Pancreas (tissue), 10 donors: ENCODE measurements around the gene ESR1. TPM values are rescaled to one million over a fixed set of nuclear protein-coding genes. Genes with fewer than 3 reads are reported as not detected.

Source experiments
- ATAC-seq, 4 donors: fragments of 200-7000 bp; cut with Tn5 transposase; one replicate each; pipeline versions ENCODE4 v1.8.0 to v1.9.1; 2020; ENCODE audit warnings: mild to moderate bottlenecking in 4 of 4, moderate library complexity in 4 of 4
- DNase-seq, 6 donors: peaks; one replicate each; pipeline ENCODE4 v3.0.0-alpha.2; 2020
- FAIRE-seq: peaks from 2 replicates; lab custom pipeline; 2012; peaks lifted over from hg19 to GRCh38; lab: Jason Lieb, UNC
- H3K27ac ChIP-seq, 4 donors: fragments of 200-600 bp; sonication (generic); 1 replicate in 3 of 4; 2 replicates in 1 of 4; pipeline versions ENCODE4 v1.5.0 to v1.8.0; 2020
- H3K27me3 ChIP-seq, 4 donors: fragments of 200-600 bp; one replicate each; pipeline ENCODE4 v1.8.0; 2021
- H3K36me3 ChIP-seq, 3 donors: fragments of 200-600 bp; sonication (generic) in 1 of 3; one replicate each; pipeline versions ENCODE4 v1.5.0 to v1.8.0; 2020 to 2021
- H3K4me1 ChIP-seq, 3 donors: fragments of 200-600 bp; one replicate each; pipeline ENCODE4 v1.8.0; 2021
- H3K4me3 ChIP-seq, 4 donors: fragments of 200-600 bp; sonication (generic) in 2 of 4; one replicate each; pipeline versions ENCODE4 v1.5.0 to v1.8.0; 2020 to 2021
- H3K9me3 ChIP-seq, 4 donors: fragments of 200-600 bp; one replicate each; pipeline ENCODE4 v1.8.0; 2021
- CTCF ChIP-seq, 4 donors: fragments of 200-600 bp; sonication (generic) in 3 of 4; IDR thresholded peaks; one replicate each; pipeline versions ENCODE4 v1.5.0 to v1.8.0; 2021; ENCODE audit warnings: antibody characterized with exemption in 4 of 4
- WGBS, 2 donors: extraction: QIAGEN DNeasy Blood & Tissue Kit; methylation state at CpG; one replicate each; pipeline ENCODE4 v1.1.7; 2013; 5-methylcytosine and 5-hydroxymethylcytosine counted together
- intact Hi-C, 3 donors: fragments of 100-400 bp; cut with DNase I; formaldehyde crosslinking; loops; one replicate each; pipeline versions ENCODE4 v1.11.1 to v1.14.2; 2022
- polyA plus RNA-seq, 2 donors: library from polyadenylated mRNA; stranded (reverse); fragments of 200-250 nt; gene quantifications; one replicate each; pipeline ENCODE4 v1.2.3, GENCODE V29; 2013
- total RNA-seq, 6 donors: library from RNA; stranded (reverse); fragmentation: NEBNext Ultra II Directional in 4 of 6; extraction: Animal tissue kit (Norgen Biotek cat#: 25700) in 4 of 6; gene quantifications; one replicate each; pipeline versions ENCODE4 v1.2.1 to v1.2.4, GENCODE V29; 2021 to 2023
- donor health status: healthy with polysubstance abuse.
- donor health status: DM: no; HTN: no; CAD: no; lungs with moderate emphysema.
- donor health status: DM: no; HTN: no; CAD: no.
- donor health status: control.
- donor health status: control.
- donor health status: Bipolar disorder and iron deficiency.
- donor health status: DM: yes; HTN: yes; CAD: no.
- donor health status: DM: no; HTN: no; CAD: no.
- donor health status: DM: no; HTN: no; CAD: no.
- donor health status: DM: yes; HTN: yes; CAD: no.

Gene ESR1
- total and polyA plus RNA-seq, 8 donors: 0.19 to 1.0 (median 0.41) TPM

DNA sequence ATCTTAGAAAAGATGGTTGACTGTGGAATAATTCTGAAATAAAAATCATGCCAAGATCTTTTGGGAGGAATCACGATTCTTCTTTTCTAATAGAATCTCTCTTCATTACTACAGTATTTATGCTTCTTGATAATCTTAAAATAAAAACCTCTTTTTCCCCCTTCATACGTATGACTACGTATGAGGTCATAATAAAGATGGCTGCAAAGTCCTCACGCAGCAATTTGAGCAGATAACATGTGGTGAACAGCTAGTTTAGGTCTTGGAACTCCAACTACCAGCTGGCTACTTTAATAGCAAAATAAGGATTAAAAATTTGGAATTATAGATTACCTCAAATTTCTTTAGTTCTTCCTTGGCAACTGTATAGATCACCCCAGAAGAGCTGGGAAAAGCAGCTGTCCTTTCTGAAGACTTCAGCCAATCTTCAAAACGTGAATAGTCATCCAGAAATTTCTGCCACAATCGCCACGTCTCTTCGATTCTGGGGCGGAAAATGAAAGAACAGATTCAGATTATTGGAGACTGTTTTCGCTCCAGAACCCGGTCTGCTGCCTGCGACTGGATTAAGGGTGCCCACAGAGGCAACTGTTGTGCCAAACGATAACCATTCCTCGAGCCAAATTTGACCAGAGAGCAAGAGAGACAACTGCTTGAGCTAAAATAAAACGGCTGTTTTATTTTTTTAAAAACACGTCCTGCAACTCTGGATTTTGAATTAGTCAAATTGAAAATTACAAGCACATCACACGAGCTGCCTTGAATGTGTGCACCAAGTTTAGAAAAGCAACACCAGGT lies 347.3 kb downstream of the ESR1 start:
- no peak overlapping the region for H3K4me3 ChIP-seq
- no peak for FAIRE-seq
- H3K9me3 ChIP-seq: no peaks in the 10 kb centered on the region
- intact Hi-C loops: no loop called here
- no peak for DNase-seq
- TF ChIP-seq CTCF (IDR thresholded peaks at IDR 0.05): no peak
- no peak for ATAC-seq
- WGBS, 2 donors: 89 to 93% methylated on average over 17 of the region's 17 CpGs
- H3K36me3 ChIP-seq: peaks cover 4 to 51% (median 21%) of the 10 kb centered on the region in 3 donors
- H3K4me1 ChIP-seq: no peaks in the 10 kb centered on the region
- H3K27ac ChIP-seq: no peak overlapping the region
- H3K27me3 ChIP-seq: no peaks in the 10 kb centered on the region

- H3K4me1 ChIP-seq: no peaks in the 10 kb centered on the region
- H3K9me3 ChIP-seq: no peaks in the 10 kb centered on the region
- peaks cover 4 to 41% (median 17%) of the 10 kb centered on the region in 3 donors for H3K36me3 ChIP-seq
- DNase-seq (no peak), ATAC-seq (no peak), FAIRE-seq (no peak)
- H3K27ac ChIP-seq: no peak overlapping the region
- 82 to 93% methylated on average over 8 of the region's 8 CpGs for WGBS, 2 donors
- TF ChIP-seq CTCF (IDR thresholded peaks at IDR 0.05): no peak
- no peaks in the 10 kb centered on the region for H3K27me3 ChIP-seq
- H3K4me3 ChIP-seq: no peak overlapping the region
- intact Hi-C loops: no loop called here
Observed at GRCh38 chr6:152155792-152156191, 348.3 kb downstream of the ESR1 start.

DNA sequence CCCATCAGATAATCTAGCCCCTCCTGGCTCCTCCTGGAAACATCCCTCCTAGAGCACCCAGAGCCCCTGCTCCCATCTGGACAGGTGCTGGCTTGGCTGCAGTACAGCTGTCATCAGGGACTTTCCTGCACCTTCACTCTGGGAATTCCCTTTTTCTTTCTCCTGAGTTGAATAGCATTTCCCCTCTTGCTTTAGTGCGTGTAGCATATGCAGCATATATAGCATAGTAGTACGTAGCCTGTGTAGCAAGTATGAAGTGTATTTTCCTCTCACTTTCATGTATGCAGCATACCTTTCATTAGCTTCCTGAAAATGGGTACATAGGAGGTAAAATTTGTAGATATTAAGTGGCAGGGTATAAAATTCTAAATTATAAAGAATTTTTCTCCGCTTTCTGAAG lies 352.9 kb downstream of the ESR1 start:
- intact Hi-C loops: no loop called here
- no peak for DNase-seq
- Histone ChIP-seq H3K27me3 (no peaks in the 10 kb centered on the region), H3K36me3 (peaks cover 0 to 20% (median 0%) of the 10 kb centered on the region in 3 donors), H3K9me3 (no peaks in the 10 kb centered on the region), H3K27ac (no peak overlapping the region), H3K4me1 (no peaks in the 10 kb centered on the region), H3K4me3 (no peak overlapping the region)
- FAIRE-seq: no peak
- peak in 2 of 4 donors; percentile 37 to 69 for ATAC-seq
- no peak for TF ChIP-seq CTCF (IDR thresholded peaks at IDR 0.05)
- WGBS, 2 donors: 92 to 96% methylated on average over 3 of the region's 3 CpGs

- no peak for TF ChIP-seq CTCF (IDR thresholded peaks at IDR 0.05)
- intact Hi-C loops: no loop called here
- Histone ChIP-seq H3K9me3 (no peaks in the 10 kb centered on the region), H3K4me1 (no peaks in the 10 kb centered on the region), H3K27ac (no peak overlapping the region), H3K36me3 (peaks cover 0 to 13% (median 0%) of the 10 kb centered on the region in 3 donors), H3K27me3 (no peaks in the 10 kb centered on the region), H3K4me3 (no peak overlapping the region)
- DNase-seq: no peak
- ATAC-seq: no peak
- no peak for FAIRE-seq
Observed at GRCh38 chr6:152161501-152161900, 354.0 kb downstream of the ESR1 start.

DNA sequence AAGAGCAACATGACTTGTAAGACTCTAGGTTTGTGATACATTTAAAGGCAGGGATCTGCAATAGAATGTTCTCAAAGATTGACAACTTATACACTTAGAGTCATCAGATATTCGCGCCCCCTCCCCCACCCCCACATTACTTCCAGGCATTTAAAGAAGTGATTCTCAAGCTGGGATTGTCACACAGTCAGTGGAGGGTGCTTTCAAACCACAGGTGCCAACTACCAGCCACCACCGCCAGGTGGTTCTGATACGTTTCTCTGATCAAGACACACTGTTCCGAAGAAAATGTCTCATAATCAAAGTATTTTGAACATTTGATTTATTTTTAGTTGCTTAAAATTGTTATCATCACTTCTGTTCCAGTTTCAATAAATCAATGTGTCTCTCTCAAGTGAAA lies 357.5 kb downstream of the ESR1 start:
- Histone ChIP-seq H3K27me3 (no peaks in the 10 kb centered on the region), H3K4me3 (no peak overlapping the region), H3K27ac (no peak overlapping the region), H3K36me3 (peaks cover 0 to 13% (median 0%) of the 10 kb centered on the region in 3 donors), H3K4me1 (no peaks in the 10 kb centered on the region), H3K9me3 (no peaks in the 10 kb centered on the region)
- ATAC-seq (no peak), DNase-seq (no peak), FAIRE-seq (no peak)
- TF ChIP-seq CTCF (IDR thresholded peaks at IDR 0.05): no peak
- 93 to 98% methylated on average over 5 of the region's 5 CpGs for WGBS, 2 donors
- intact Hi-C loops: no loop called here
